HEK293 (cell line): ENCODE measurements around the gene TMX2.

Experiments used
- CTCF ChIA-PET: fragments of 350-600 bp; formaldehyde crosslinking; extraction: SDS; loops from one replicate; lab custom pipeline; 2021; ENCODE audit warnings: antibody characterized with exemption; lab: Yijun Ruan, JAX
- POLR2A ChIA-PET: fragments of 300-600 bp; formaldehyde crosslinking; extraction: SDS; loops from one replicate; lab custom pipeline; 2020; ENCODE audit warnings: antibody characterized with exemption, inconsistent platforms; lab: Yijun Ruan, JAX
- H3K27ac ChIP-seq: fragments of 200-500 bp; sonication (Bioruptor generic); 2 replicates; pipeline ENCODE4 v1.5.1; 2014; ENCODE audit warnings: low read depth, low read length, control low read depth, inconsistent platforms; ENCODE audit errors: extremely low read depth
- H3K36me3 ChIP-seq, 2 experiments: fragments of 200-500 bp in 1 of 2; sonication (Bioruptor generic) in 1 of 2; 1 replicate in 1 of 2; 2 replicates in 1 of 2; pipeline ENCODE4 v1.5.1; 2014 to 2017; ENCODE audit warnings: inconsistent platforms in 2 of 2, low read length in 2 of 2; ENCODE audit not compliant: control insufficient read depth in 2 of 2, insufficient read depth in 1 of 2
- H3K4me1 ChIP-seq: fragments of 200-500 bp; sonication (Bioruptor generic); 2 replicates; pipeline ENCODE4 v1.5.1; 2014; ENCODE audit warnings: mild to moderate bottlenecking, low read length, inconsistent platforms; ENCODE audit not compliant: control insufficient read depth, insufficient read depth
- H3K4me3 ChIP-seq: 2 replicates; pipeline ENCODE4 v1.5.1; 2011; ENCODE audit warnings: low read depth, mild to moderate bottlenecking, control low read depth, low read length, moderate library complexity
- H3K9me3 ChIP-seq: fragments of 200-500 bp; sonication (Bioruptor generic); 2 replicates; pipeline ENCODE4 v1.5.1; 2014; ENCODE audit warnings: low read depth, low read length, inconsistent platforms; ENCODE audit not compliant: control insufficient read depth, insufficient read depth
- BCL11B ChIP-seq: fragments of 450-650 bp; formaldehyde crosslinking; IDR thresholded peaks from 2 replicates; pipeline ENCODE4 v1.5.1; 2016; ENCODE audit warnings: low read depth, missing biosample characterization, missing genetic modification characterization
- KLF8 ChIP-seq: fragments of 450-650 bp; formaldehyde crosslinking; IDR thresholded peaks from 2 replicates; pipeline ENCODE4 v1.5.1; 2016; ENCODE audit warnings: missing biosample characterization, missing genetic modification characterization
- PRDM4 ChIP-seq: fragments of 450-650 bp; formaldehyde crosslinking; IDR thresholded peaks from 2 replicates; pipeline ENCODE4 v1.5.1; 2017; ENCODE audit warnings: missing biosample characterization, missing genetic modification characterization
- RBAK ChIP-seq: fragments of 450-650 bp; formaldehyde crosslinking; IDR thresholded peaks from 2 replicates; pipeline ENCODE4 v1.5.1; 2016; ENCODE audit warnings: missing biosample characterization, missing genetic modification characterization
- YY1 ChIP-seq: fragments of 450-650 bp; formaldehyde crosslinking; IDR thresholded peaks from 2 replicates; pipeline ENCODE4 v1.5.1; 2018; ENCODE audit warnings: missing biosample characterization, missing genetic modification characterization
- ZBTB1 ChIP-seq: fragments of 450-650 bp; formaldehyde crosslinking; IDR thresholded peaks from 2 replicates; pipeline ENCODE4 v1.5.1; 2016; ENCODE audit warnings: missing biosample characterization, missing genetic modification characterization
- ZBTB20 ChIP-seq: fragments of 450-650 bp; formaldehyde crosslinking; IDR thresholded peaks from 2 replicates; pipeline ENCODE4 v1.5.1; 2016; ENCODE audit warnings: missing biosample characterization, missing genetic modification characterization
- ZEB2 ChIP-seq: fragments of 450-650 bp; formaldehyde crosslinking; IDR thresholded peaks from 2 replicates; pipeline ENCODE4 v1.5.1; 2016; ENCODE audit warnings: missing biosample characterization, missing genetic modification characterization
- ZFP37 ChIP-seq: fragments of 450-650 bp; formaldehyde crosslinking; IDR thresholded peaks from 2 replicates; pipeline ENCODE4 v1.5.1; 2016; ENCODE audit warnings: missing biosample characterization, missing genetic modification characterization
- ZNF133 ChIP-seq: fragments of 450-650 bp; formaldehyde crosslinking; IDR thresholded peaks from 2 replicates; pipeline ENCODE4 v1.5.1; 2016; ENCODE audit warnings: missing biosample characterization, missing genetic modification characterization
- ZNF140 ChIP-seq: fragments of 450-650 bp; formaldehyde crosslinking; IDR thresholded peaks from 2 replicates; pipeline ENCODE4 v1.5.1; 2016; ENCODE audit warnings: missing biosample characterization, missing genetic modification characterization
- ZNF18 ChIP-seq: fragments of 450-650 bp; formaldehyde crosslinking; IDR thresholded peaks from 2 replicates; pipeline ENCODE4 v1.5.1; 2016; ENCODE audit warnings: missing biosample characterization, missing genetic modification characterization
- ZNF354C ChIP-seq: fragments of 450-650 bp; formaldehyde crosslinking; IDR thresholded peaks from 2 replicates; pipeline ENCODE4 v1.5.1; 2016; ENCODE audit warnings: missing biosample characterization, missing genetic modification characterization, low read depth, borderline replicate concordance
- ZNF449 ChIP-seq: fragments of 450-650 bp; formaldehyde crosslinking; IDR thresholded peaks from 2 replicates; pipeline ENCODE4 v1.5.1; 2017; ENCODE audit warnings: missing biosample characterization, mild to moderate bottlenecking, missing genetic modification characterization, moderate library complexity
- ZNF513 ChIP-seq: fragments of 450-650 bp; IDR thresholded peaks from 2 replicates; pipeline ENCODE4 v1.5.1; 2018; ENCODE audit warnings: missing biosample characterization, missing genetic modification characterization
- ZNF549 ChIP-seq: fragments of 450-650 bp; IDR thresholded peaks from 2 replicates; pipeline ENCODE4 v1.5.1; 2018; ENCODE audit warnings: missing biosample characterization, missing genetic modification characterization, mild to moderate bottlenecking, inconsistent platforms, moderate library complexity
- ZNF645 ChIP-seq: fragments of 450-650 bp; formaldehyde crosslinking; IDR thresholded peaks from 2 replicates; pipeline ENCODE4; 2016; ENCODE audit warnings: missing biosample characterization, missing genetic modification characterization
- ZNF785 ChIP-seq: fragments of 450-650 bp; formaldehyde crosslinking; IDR thresholded peaks from 2 replicates; pipeline ENCODE4 v1.5.1; 2016; ENCODE audit warnings: missing biosample characterization, missing genetic modification characterization
- ZNF837 ChIP-seq: fragments of 450-650 bp; formaldehyde crosslinking; IDR thresholded peaks from 2 replicates; pipeline ENCODE4 v1.5.1; 2016; ENCODE audit warnings: missing biosample characterization, missing genetic modification characterization
- ZSCAN23 ChIP-seq: fragments of 450-650 bp; formaldehyde crosslinking; IDR thresholded peaks from 2 replicates; pipeline ENCODE4 v1.5.1; 2016; ENCODE audit warnings: missing biosample characterization, missing genetic modification characterization
- ZSCAN4 ChIP-seq: fragments of 450-650 bp; formaldehyde crosslinking; IDR thresholded peaks from 2 replicates; pipeline ENCODE4 v1.5.1; 2017; ENCODE audit warnings: missing biosample characterization, missing genetic modification characterization

The TMX2 gene

GRCh38 chr11:57674251-57674650 is 38.1 kb upstream of the TMX2 start:
- ChIA-PET POLR2A (no interaction called here), CTCF (interaction anchor here (2.2 kb wide), 1 partner anchor 127 kb away, joined by 8 read pairs; no protein-coding TSS in a partner anchor)
- no peaks in the 10 kb centered on the region for H3K4me1 ChIP-seq
- peaks cover 5 to 66% of the 10 kb centered on the region in 2 experiments for H3K36me3 ChIP-seq
- no peaks in the 10 kb centered on the region for H3K9me3 ChIP-seq
- H3K27ac ChIP-seq = no peak overlapping the region
- H3K4me3 ChIP-seq = no peak overlapping the region
- TF ChIP-seq ZNF549 (tag by site-specific recombination) (no peak), RBAK (tag by site-specific recombination) (no peak), BCL11B (no peak), ZNF140 (tag by site-specific recombination) (no peak), ZNF354C (tag by site-specific recombination) (no peak), ZBTB1 (no peak), YY1 (tag by site-specific recombination) (no peak), ZNF133 (tag by site-specific recombination) (no peak), ZSCAN23 (tag by site-specific recombination) (no peak), ZNF513 (tag by site-specific recombination) (no peak), PRDM4 (tag by site-specific recombination) (no peak), ZSCAN4 (no peak), ZFP37 (no peak), ZNF645 (no peak), KLF8 (tag by site-specific recombination) (no peak), ZNF785 (tag by site-specific recombination) (no peak), ZNF837 (tag by site-specific recombination) (no peak)

GRCh38 chr11:57675176-57675941 is 37.0 kb upstream of the TMX2 start:
- no peak overlapping the region for H3K27ac ChIP-seq
- no peaks in the 10 kb centered on the region for H3K9me3 ChIP-seq
- no peak overlapping the region for H3K4me3 ChIP-seq
- no peaks in the 10 kb centered on the region for H3K4me1 ChIP-seq
- TF ChIP-seq ZEB2 (tag by site-specific recombination) = no peak
- TF ChIP-seq ZBTB20 (tag by site-specific recombination) = no peak
- no peak for TF ChIP-seq ZNF449
- TF ChIP-seq ZNF18 (tag by site-specific recombination) = no peak
- CTCF ChIA-PET = interaction anchor here (0.6 to 2.2 kb wide), 2 partner anchors 32 to 125 kb away, joined by 3 to 8 read pairs; no protein-coding TSS in a partner anchor
- H3K36me3 ChIP-seq = peaks cover 5 to 74% of the 10 kb centered on the region in 2 experiments
- POLR2A ChIA-PET = no interaction called here
